ENCODE measurements around the gene PSMD6. TPM values are rescaled to one million over a fixed set of nuclear protein-coding genes. Genes with fewer than 3 reads are reported as not detected.

The PSMD6 gene
- total and polyA plus RNA-seq, 10 of the 15 experiments (the other 5 are each of a cell fraction or from before 2014, with no cell fraction given) = 68.7 to 199 (median 106) TPM

DNA sequence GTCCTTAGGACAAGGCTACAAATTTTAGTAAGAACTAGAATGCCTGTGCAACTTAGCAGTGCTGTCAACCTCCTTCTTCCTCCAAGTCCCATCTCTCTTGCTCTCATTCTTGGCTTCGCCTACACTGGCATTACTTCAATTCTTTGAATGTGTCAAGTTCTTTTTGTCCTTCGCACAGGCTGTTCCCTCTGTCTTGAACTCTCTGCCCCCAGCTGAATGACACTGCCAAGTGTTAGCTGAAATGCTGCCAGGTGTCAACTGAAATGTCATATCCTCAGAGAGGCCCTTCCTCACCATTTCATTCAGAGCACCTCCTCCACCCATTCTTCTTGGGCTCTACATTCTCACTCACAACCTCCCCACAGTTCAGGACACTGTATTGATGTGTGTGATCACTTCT is 48.8 kb upstream of the PSMD6 start:
- intact Hi-C loops (cut with micrococcal nuclease; ENCODE audit: unreplicated experiment) (no loop called here), in situ Hi-C loops (cut with MboI) (no loop called here)
- ChIA-PET CTCF (interaction anchor here (1.4 kb wide), 1 partner anchor 16 kb away, joined by 3 read pairs; no protein-coding TSS in a partner anchor), SMC1A (ENCODE audit: uncharacterized antibody, unreplicated experiment) (no interaction called here), POLR2A (no interaction called here), RAD21 (ENCODE audit: unreplicated experiment) (no interaction called here)
- Histone ChIP-seq H3K9ac (ENCODE audit: control insufficient read depth, insufficient read depth, low read length) (no peak overlapping the region), H3K36me3 (ENCODE audit: control insufficient read depth in 2 of 2, insufficient read depth in 2 of 2, low read length in 1 of 2) (no peaks in the 10 kb centered on the region), H3K9me3 (replicated peaks; ENCODE audit: control insufficient read depth, insufficient read depth, low read length) (no peaks in the 10 kb centered on the region), H3K4me1 (ENCODE audit: control insufficient read depth, insufficient read depth, low read length) (no peaks in the 10 kb centered on the region), H3K4me2 (ENCODE audit: control insufficient read depth, insufficient read depth) (no peak overlapping the region), H2AFZ (ENCODE audit: control insufficient read depth, low read depth, low read length) (no peak overlapping the region), H3K27me3 (replicated peaks in 1 of 2; ENCODE audit: control insufficient read depth in 2 of 2, insufficient read depth in 2 of 2, low read length in 1 of 2) (no peaks in the 10 kb centered on the region), H3K27ac (ENCODE audit: control insufficient read depth, insufficient read depth) (no peak overlapping the region), H3K79me2 (ENCODE audit: control insufficient read depth, insufficient read depth, low read length) (no peaks in the 10 kb centered on the region), H4K20me1 (ENCODE audit: control insufficient read depth, insufficient read depth) (no peaks in the 10 kb centered on the region), H3K4me3 (no peak overlapping the region)
- ATAC-seq (no peak), DNase-seq (ENCODE audit: low read depth, low spot score) (no peak), FAIRE-seq (no peak)
- no TSS peak for BruUV-seq (replicated peaks)
- 37% methylated on average over 2 of the region's 2 CpGs for WGBS (ENCODE audit: insufficient coverage, insufficient replicate concordance, low lambda C conversion rate, missing lambda C conversion rate)
- no peak for TF ChIP-seq DPF2 (IDR thresholded peaks at IDR 0.05)
- TF ChIP-seq, protein P1, sequence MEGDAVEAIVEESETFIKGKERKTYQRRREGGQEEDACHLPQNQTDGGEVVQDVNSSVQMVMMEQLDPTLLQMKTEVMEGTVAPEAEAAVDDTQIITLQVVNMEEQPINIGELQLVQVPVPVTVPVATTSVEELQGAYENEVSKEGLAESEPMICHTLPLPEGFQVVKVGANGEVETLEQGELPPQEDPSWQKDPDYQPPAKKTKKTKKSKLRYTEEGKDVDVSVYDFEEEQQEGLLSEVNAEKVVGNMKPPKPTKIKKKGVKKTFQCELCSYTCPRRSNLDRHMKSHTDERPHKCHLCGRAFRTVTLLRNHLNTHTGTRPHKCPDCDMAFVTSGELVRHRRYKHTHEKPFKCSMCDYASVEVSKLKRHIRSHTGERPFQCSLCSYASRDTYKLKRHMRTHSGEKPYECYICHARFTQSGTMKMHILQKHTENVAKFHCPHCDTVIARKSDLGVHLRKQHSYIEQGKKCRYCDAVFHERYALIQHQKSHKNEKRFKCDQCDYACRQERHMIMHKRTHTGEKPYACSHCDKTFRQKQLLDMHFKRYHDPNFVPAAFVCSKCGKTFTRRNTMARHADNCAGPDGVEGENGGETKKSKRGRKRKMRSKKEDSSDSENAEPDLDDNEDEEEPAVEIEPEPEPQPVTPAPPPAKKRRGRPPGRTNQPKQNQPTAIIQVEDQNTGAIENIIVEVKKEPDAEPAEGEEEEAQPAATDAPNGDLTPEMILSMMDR (IDR thresholded peaks at IDR 0.05 in 2 of 3, conservative IDR thresholded peaks at IDR 0.05 in 1 of 3; ENCODE audit: control insufficient read depth in 2 of 3, extremely low read depth in 1 of 3, insufficient read depth in 1 of 3, low read depth in 3 of 3, low read length in 3 of 3) = no peak
- TF ChIP-seq, protein P2, sequence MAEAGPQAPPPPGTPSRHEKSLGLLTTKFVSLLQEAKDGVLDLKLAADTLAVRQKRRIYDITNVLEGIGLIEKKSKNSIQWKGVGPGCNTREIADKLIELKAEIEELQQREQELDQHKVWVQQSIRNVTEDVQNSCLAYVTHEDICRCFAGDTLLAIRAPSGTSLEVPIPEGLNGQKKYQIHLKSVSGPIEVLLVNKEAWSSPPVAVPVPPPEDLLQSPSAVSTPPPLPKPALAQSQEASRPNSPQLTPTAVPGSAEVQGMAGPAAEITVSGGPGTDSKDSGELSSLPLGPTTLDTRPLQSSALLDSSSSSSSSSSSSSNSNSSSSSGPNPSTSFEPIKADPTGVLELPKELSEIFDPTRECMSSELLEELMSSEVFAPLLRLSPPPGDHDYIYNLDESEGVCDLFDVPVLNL (IDR thresholded peaks at IDR 0.05; ENCODE audit: low read depth, low read length) = no peak
- TF ChIP-seq, protein P3, sequence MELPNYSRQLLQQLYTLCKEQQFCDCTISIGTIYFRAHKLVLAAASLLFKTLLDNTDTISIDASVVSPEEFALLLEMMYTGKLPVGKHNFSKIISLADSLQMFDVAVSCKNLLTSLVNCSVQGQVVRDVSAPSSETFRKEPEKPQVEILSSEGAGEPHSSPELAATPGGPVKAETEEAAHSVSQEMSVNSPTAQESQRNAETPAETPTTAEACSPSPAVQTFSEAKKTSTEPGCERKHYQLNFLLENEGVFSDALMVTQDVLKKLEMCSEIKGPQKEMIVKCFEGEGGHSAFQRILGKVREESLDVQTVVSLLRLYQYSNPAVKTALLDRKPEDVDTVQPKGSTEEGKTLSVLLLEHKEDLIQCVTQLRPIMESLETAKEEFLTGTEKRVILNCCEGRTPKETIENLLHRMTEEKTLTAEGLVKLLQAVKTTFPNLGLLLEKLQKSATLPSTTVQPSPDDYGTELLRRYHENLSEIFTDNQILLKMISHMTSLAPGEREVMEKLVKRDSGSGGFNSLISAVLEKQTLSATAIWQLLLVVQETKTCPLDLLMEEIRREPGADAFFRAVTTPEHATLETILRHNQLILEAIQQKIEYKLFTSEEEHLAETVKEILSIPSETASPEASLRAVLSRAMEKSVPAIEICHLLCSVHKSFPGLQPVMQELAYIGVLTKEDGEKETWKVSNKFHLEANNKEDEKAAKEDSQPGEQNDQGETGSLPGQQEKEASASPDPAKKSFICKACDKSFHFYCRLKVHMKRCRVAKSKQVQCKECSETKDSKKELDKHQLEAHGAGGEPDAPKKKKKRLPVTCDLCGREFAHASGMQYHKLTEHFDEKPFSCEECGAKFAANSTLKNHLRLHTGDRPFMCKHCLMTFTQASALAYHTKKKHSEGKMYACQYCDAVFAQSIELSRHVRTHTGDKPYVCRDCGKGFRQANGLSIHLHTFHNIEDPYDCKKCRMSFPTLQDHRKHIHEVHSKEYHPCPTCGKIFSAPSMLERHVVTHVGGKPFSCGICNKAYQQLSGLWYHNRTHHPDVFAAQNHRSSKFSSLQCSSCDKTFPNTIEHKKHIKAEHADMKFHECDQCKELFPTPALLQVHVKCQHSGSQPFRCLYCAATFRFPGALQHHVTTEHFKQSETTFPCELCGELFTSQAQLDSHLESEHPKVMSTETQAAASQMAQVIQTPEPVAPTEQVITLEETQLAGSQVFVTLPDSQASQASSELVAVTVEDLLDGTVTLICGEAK (IDR thresholded peaks at IDR 0.05; ENCODE audit: borderline replicate concordance) = no peak
